GM18502 (cell line): ENCODE measurements around the gene CXCR6.
"Not testable (repeated sequence)": the region's sequence is repeated elsewhere in the genome, so short reads cannot be mapped to it uniquely, and the experiment has no call there.

ENCODE experiments used
- ATAC-seq: cut with Tn5 transposase; IDR thresholded peaks from one replicate; pipeline ENCODE4 v1.9.1; 2021; ENCODE audit warnings: mild to moderate bottlenecking; ENCODE audit not compliant: unreplicated experiment, poor library complexity

CXCR6 gene

DNA sequence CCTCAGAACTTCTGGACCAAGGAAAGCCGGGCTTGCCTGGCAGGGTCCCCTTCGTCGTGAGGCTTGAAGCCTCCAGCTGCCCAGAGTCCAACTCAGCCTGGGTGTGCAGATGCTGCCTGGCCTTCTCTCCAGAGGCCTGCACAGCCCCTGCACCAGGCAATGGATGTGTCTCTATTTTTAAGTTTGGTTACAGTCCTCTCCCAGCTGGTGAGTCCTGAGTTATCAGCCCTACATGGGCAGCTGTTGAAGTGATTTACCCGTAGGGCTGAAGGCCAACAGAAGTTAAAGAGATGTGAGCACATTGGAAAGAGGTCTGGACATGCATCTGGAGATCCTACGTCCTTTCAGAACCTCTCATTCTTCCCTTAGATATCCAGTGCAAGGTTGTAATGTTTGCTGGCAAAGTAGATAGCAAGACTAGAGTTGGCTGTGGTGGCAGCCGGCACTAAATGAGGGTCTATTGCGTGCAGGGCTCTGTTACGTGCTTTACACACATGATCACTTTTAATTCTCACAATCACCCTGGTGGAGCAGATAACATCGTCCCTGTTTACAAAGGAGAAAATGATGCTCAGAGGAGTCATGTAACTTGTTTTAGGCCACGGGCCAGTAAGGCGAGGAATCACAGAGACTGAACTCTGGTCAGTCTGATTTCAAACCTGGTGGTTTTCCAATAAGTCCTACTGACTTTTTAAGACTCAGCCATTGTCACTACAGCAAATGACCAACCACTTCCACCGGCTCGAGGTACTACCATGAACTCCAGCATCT lies 42.5 kb downstream of the CXCR6 start:
- no peak for ATAC-seq

DNA sequence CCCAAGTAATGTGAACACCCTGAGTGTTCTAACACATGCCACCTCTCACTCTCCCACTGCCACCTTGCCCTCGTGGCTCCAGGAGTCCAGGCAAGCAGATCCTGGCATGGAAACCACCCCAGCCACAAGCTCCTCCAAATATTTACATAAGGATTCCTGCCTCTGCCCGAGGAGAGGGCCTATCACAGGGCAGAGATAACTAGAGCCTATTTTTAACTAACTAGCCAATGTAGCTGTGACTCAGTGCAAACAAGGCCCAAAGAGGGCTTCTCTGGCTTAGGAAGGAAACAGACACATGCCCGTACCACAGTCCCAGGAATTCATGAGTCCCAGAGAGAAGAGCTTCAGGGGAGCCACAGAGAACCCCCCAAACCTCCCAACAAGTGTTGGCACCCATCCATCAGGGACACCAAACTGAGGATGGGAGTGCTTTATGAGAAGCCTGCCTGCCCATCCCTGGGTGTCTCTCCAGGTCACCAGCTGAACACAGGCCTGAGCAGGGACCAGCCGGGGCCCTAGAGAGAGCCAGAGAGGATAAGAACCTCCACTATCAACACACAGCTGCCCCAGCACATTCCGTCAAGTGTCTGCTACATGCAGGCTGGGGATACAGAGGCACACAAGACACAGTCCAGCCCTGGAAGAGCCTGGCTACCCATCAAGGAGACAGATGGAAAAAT lies 43.2 kb downstream of the CXCR6 start:
- ATAC-seq: no peak

DNA sequence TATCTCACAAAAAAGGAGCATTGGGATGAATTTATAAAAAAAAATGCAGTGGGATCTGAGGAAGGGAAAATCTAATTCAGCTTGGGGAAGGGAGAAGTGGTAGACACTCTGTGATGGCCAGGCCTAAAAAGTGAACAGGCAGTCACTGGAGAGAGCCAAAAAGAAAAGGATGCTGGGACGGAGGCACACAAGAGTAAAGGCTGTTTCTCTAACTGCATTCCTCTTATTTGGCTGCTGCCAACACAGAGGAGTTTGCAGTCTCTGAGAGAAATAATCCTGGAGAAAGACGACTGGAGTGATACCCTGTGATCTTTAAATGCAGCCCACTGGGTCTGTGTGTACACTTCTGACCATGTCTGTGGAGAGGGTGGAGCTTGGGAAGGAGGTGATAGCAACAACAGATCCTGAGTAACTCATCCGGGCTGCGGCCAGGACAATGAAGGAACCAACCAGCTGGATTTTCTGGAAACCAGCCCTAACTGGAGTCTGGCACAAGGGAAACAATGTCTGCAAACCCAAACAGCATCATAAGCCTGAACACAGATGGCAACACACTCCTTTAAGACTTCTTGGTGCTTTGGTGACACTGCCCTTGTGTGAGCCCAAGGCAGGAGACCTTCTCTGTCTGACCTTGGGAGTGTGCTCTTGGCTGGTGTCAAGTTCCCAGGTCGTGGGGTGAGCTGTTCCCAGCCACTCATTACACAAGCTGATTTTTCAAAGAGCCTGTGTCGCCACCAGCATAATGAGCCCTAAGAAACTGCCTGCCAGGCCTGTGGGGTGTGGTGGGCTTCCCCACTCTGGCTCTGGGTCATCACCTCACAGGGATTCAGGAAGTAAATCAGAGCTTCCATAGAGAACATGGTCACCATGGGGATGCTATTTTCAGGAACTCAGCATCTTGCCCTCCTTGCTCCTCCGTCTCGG lies 44.4 kb downstream of the CXCR6 start:
- ATAC-seq: no peak

DNA sequence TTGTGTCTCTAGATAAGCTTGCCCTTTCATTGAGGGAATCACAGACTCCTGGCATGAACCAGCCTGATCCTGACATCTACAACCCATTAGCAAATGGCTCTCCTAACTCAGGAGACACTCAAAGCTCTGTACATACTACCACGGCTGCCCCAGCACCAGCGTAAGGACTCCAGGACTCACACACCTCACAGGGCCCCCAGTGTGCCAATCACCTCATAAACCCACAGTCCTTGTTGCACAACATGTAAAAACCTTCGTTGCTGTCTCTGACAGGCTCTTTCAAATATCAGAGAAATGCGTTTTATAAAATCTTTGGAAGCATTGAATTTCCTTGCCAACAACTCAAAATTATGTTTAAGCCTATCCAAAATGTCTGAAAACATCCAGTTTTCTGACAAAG lies 45.1 kb downstream of the CXCR6 start:
- no peak for ATAC-seq

DNA sequence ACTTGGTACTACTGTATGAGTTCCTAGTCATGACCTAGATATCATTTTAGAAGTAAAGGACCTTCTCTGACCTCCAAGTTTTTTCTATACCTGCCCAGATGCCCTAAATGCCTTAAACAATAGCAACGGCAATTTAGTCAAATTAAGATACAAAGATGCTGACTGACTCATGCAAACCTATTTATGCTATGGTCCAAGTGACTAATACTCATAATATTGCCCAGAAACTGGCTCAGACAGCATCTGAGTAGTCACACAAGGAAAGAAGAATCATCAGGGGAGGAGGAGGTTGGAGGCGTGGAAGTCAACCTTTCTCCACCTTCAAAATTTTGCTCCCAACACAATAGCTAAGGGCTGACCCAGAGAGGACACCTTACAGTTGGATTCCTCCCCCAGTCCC lies 45.5 kb downstream of the CXCR6 start:
- ATAC-seq: no peak

DNA sequence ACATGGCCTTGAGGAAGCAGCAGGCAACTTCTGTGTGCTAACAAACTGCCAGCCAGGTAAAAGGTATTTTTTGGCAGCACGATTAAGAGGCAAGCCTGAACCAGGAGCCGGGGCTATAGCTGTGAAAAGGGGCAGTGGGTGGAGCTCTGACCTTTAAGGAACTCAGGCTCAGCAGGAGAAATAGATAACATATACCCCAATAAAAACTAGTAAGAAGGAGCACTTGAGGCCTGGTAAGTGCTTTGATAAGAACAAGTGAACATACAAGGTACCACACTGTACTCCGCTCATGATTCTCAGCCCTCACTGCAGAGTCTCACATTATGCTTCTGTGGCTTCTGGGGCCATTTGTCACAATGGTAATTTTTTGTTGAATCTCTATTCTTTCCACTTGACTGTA lies 46.9 kb downstream of the CXCR6 start:
- ATAC-seq: no peak

DNA sequence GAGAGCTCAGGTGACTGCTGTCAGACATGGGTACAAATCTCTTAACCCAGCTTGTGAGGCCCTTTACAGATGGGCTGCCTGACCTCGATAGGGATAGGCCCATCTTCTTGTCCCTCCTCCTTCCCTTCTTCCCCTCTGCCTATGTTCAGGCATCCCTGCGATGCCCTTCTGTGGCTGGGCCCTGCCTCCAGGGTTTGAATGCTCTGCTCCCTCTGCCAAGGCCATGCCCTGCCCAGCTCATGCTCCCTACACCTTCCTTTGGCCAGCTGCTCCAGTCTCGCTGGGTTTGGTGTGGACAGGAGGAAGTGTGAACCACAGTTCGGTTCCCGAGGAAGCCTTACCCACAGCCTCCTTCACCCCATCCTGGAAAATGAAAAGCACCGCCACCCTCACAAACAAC lies 48.1 kb downstream of the CXCR6 start:
- ATAC-seq: no peak

DNA sequence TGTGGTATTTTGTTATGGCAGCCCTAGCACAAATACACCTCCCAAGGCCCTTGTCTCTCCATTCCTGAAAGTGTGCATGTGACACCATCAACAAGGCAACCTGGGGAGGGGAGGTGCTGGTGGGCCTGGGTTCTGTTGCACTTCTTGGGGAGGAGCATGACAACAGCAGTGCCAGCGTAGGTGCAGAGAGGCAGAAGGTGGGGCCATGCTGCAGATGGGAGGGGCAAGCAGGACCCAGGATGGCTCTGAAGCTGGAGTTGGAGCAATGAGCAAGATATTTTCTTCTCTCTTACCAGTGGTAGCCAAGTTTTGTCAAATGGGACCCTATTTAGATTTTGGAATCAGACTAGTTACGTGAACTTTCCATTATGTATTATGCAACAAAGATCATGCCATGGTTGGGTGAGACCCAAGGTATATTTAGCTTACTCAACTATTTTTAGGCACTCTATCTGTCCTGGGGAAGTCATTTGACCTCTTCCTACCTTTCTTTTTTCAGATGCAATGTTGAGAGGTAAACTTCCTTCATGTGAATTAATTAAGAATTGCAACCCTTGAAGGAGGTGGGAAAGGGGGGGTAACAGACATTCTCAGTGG lies 49.0 kb downstream of the CXCR6 start:
- no peak for ATAC-seq

DNA sequence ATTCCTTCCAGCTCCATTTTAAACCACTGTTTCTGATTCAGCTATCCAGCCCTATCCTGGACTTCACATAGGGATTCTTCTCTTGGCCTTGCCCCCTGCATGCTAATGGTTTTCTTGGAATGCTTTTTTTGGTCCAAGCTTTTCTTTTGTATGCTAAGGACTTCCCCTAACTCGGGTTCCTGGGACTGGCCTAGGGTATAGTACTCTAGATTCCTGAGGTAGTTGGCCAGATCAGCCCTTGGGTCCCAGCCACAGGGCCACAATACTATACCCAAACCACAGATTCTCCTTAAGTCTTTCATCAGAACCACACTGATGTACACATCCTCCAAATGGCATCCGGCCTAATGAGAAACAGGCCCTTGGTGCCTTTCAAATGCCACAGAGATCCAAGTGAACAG lies 49.6 kb downstream of the CXCR6 start:
- no peak for ATAC-seq

DNA sequence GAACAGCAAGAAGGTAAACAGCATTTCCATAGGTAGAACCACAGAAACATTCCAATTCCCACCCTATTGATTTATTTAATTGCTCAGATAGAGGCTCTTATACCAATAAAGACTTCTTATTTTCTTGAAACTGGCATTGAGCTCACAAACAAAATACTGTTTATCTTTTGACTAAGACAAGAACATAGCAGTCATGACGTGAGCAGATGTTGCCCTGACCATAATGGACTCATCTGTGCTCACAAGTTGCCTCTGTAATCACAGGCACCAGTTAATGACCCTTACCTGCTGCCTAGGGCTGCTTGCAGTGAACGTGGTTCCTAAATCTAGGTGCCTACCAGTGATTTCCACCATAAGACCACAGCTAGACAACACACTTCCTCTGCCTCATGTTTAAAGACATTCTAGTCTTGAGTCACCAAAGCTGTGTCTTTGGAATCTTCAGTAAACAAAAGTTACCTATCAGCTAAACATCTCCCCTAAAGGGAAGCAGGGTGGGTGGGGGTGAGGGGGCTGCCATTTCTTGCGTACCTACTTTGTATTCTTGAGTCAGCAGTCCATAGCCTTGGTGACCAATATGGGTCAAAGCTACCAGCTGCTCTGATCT lies 50.3 kb downstream of the CXCR6 start:
- no peak for ATAC-seq

DNA sequence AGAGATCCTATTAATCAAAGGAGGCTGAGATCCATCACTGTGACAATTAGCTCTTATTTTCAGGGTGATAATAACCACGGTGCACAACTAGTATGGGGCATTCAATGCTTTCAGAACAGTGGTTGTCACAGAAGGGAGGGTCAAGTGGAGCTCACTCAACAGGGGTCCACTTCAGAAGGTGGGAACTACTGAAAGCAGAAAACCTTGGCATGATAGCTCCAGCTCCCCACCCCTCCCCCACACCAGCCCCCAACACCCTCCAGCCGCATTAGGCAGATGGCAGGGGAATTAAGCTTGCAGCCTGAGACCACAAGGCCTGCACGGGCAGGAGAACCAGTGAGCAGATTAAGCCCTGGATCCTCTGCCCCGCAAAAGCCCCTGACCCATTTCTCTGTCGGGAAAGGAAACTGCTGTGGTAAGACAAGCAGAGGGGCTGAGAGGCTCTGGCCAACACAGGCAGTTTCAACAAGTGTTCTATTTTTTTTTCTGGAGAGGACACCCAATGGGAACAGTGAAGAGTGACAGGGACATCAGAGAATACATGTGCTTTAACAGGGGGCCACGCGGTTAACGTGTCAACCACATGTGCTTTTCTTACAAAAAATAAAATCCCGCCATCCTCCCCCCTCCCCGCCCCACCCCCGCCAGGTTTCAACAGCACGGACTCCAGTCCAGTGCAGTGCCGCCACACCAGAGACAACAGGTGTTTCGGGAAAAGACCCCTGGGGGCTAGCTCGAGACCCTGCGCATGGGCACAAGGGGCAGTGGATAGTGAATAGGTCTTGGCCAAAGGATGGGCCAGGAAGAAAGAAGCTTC lies 51.4 kb downstream of the CXCR6 start:
- ATAC-seq: peak; percentile 25

DNA sequence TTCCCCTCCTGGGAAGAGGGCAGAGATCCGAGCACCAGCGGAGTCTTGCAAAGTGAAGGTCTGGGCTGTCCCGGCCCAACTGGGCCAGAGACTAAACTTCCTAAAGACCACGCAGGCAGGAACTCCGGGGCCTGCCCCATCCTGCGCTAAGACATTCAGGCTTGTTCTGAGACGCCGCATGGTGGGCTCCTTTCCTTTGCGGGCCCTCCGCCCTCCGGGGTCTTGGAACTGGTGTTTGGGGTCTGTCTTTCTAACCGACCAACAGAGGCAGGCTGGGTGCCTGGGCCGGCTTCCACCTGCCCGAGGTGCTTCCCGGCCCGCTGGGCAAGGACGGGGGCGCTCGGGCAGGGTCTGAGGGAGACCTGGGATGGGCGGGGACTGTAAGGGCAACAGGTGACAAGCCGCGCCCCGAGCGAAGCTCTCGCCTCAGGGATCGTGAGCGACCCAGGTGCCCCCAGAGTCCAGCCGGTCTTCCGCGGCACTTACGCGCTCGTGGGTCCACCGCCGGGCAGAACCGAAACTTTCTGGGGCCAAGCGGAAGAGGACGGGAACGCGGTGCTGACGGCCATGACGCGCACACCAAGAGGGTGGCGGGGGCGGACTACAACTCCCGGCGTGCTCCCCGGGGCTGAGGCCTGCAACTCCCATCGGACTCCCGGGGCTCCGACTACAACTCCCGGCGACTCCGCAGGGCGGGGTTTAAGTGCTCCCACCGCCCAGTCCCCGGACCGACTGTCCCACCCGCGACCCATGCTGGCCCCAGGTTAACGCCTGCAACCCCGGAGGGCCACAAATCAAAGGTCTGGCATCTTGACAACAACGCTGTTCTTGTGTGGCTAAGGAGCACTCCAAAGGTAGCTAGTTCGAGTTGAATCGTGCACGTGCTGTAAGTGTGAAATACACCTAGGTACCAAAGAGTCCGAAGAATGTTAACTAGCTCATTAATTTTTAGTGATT lies 52.2 kb downstream of the CXCR6 start, which contains the start of gene FYCO1:
FYCO1 (minus strand) TSS at position 589 of the 957 bp plus-strand sequence. CDS start 10,914 bp downstream, outside the sequence.
- peak; percentile 92 for ATAC-seq

DNA sequence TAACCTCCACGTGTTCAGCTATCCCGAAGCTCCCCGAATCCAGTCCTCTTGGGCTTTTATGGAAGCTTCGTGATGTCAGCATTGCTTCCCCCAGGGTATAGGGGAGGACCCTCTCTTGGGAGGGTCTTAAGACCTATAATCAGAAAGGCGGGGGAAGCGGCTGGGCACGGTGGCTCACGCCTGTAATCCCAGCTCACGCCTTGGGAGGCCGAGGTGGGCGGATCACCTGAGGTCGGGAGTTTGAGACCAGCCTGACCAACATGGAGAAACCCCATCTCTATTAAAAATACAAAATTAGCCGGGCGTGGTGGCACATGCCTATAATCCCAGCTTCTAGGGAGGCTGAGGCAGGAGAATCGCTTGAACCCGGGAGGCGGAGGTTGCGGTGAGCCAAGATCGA lies 54.2 kb downstream of the CXCR6 start:
- not testable (repeated sequence) for ATAC-seq

DNA sequence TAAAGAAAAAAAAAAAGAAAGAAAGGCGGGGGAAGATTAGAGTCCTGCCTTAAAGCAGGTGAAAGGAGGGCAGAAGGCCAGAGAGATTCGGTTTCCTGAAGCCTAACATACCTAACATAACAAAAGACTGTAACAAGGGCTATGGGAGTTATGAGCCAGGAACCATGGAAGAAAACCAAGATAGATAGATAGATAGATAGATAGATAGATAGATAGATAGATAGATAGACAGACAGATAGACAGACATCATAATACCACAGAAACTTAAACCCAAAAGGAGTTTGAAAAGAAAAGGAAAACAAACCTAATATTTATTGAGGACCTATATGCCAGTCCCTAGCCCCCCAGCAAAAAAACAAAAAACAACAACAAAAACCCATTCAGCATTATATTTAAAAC lies 54.7 kb downstream of the CXCR6 start:
- no peak for ATAC-seq
